HG02678 (cell line): Measurements from ENCODE around the gene NTM.
"Not testable (repeated sequence)": the region's sequence is repeated elsewhere in the genome, so short reads cannot be mapped to it uniquely, and the experiment has no call there.

Experiments
- ATAC-seq: cut with Tn5 transposase; IDR thresholded peaks from one replicate; pipeline ENCODE4 v1.9.1; 2021; ENCODE audit warnings: mild to moderate bottlenecking, moderate library complexity; ENCODE audit not compliant: unreplicated experiment

Gene NTM

GRCh38 chr11:131370090-131370751 lies at the start of gene NTM:
NTM (plus strand) TSS chr11:131370615.
- no peak for ATAC-seq

DNA sequence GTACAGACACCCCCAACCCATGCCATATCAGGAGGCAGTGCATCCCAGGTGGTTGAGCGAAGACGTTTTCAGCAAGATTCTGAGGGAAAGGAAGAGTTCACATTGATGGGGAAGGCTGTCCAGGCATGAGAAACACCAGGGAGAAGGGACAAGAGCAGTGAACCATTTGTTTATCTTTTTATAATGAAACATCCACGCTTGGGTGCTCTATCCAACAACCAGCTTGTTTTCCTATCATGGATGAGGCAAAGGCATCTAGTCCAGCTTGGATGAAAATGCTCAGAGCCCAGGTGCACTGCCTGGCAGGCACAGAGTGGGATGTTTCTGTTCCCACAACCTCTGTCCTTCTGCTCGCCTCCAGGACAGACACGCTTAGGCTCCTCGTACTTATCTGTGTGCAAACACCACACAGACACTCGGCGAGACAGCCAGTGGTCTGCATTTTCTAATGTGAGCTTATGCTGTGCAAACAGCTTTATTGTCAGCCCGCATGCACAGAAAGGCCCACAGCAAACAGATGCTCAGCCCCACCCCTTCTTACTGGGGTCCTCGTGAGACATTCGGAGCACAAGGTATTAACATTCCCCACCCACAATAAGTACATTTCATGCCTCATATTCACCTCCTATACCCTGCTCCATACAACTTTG lies 45.4 kb upstream of the NTM start:
- no peak for ATAC-seq

DNA sequence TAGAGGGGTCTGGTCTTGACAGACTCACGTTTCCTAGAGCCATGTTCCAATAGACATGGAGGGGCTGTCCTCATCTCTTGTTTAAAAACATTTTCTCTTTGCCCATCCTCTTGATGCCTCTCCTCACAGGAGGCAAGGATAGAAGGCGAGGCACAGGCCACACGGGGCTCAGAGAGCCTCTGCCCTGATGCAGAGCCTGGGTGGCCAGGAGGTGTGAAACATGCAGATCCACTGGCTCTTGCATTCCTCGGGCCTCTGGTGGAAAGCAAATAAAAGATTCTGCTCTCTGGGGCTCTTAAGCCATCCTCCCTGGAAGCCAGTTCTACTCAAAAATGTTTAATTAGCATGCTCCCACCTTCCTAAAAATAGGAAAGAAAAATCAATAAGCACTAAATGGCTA lies 43.6 kb upstream of the NTM start:
- ATAC-seq = no peak

- ATAC-seq = no peak
These were observed 43.0 kb upstream of the NTM start for GRCh38 chr11:131327421-131327820.

GRCh38 chr11:131328843-131329242 lies 41.6 kb upstream of the NTM start:
- ATAC-seq = no peak

DNA sequence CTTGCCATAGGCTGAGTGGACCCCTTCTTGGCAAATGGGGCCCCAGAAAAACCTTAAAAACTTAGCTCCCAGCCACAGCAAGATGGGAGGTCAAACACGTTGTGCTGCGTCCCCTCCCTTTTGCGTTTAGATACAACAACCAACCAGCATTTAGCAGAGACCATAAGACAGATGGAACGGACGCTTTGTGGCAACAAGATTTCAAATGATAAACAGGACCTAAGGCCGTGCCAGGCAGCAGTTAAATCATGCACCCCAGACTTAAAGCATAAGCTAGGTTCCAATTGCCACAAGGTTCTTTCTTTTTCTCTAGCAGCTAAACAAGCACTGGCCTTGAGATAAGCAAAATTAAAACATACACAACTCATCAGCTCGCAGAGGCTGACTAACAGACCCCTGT lies 39.4 kb upstream of the NTM start:
- no peak for ATAC-seq

DNA sequence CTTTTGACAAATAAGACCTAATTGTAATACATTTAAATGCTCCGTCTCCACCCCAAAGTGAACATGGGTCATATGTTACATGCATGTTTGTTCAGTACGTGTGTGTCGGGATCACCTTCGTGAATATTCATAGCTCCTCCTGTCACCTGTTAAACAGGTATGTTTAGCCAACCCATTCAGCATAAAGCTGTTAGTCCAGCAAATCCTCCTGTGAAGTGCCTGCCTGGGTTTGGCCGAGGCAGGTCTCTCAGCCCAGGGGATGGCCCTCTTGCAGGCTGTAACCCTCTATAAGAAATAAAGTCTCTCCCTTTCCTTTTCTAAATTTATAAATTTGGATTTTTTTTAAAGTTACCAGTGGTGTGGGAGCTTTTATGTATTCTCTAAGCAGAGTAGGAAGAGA lies 38.9 kb upstream of the NTM start:
- no peak for ATAC-seq

- ATAC-seq = no peak
These were observed 35.8 kb upstream of the NTM start for GRCh38 chr11:131334601-131335000.

DNA sequence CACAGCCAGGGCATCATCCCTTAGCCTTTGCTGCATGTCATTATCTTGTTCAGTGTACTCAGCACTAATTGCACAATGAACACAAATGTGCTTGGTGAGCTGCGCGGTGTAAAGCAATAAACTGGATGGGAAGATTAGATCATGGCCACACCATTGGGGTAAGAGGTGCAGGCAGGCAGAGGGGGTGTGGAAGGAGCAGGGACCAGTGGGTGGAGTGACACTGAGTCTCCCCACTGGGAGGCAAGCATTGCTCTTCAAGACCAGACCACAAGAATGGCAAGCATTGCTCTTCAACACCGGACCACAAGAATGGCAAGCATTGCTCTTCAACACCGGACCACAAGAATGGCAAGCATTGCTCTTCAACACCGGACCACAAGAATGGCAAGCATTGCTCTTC lies 28.5 kb upstream of the NTM start:
- not testable (repeated sequence) for ATAC-seq

DNA sequence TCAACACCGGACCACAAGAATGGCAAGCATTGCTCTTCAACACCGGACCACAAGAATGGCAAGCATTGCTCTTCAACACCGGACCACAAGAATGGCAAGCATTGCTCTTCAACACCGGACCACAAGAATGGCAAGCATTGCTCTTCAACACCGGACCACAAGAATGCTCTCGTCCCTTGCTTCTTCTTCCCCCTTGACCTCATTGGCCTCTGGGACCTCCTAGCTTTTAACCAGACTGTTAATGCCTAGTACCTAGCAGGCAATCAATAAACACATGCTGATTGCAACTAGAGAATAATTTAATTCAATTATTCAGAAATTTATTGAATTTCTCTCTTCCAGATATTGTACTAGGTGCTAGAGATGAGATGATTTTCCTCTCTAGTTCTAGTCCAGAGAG lies 28.0 kb upstream of the NTM start:
- not testable (repeated sequence) for ATAC-seq

DNA sequence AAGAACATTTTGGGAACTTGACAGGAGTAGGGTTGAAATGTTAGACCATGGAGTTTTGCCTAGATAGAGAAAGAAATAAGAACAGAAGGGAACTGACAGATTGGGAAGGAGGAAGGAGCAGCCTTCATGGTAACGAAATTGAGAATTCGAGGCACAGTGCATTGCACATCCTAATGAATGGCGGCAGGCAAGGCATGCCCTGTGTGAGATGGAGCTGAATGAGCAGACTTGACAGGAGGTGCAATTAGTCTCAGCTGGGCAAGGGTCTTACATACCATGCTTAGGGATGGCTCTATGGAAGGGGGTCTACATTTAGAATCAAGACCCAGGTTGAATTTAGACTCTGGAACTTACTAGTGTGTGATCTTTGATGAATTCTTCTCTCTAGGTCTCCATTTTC lies 25.0 kb upstream of the NTM start:
- no peak for ATAC-seq

DNA sequence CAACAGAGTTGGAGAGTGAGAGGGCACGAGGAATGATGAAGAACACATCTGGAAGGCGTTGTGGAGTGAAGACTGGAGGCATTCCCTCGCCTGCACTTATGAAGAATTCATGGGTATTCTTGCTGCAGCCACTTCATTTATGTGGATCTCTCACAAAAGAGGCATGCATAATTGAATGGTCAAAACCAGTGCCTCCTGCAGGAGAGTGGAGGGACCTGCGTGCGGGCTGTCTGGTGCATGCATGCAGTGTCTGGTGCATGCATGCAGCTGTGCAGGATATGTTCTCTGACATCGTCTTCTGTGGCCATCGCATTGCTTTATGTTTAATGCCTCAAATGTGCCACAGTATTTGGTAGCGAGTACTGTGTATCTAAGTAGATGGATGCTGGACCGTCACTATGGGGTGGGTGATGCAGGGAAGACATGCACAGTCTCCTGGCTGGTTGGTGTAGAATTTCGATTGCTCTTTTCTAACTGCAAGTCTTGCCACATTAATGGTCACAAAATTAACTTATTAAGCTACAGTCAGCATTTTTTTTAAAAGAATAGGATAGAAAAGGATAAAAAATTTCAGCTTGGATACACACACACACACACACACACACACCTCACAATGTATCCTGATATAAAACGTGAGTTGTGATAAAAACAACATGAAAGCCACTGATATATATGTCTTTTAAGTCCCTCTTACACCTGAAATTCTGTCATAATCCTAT lies 20.9 kb upstream of the NTM start:
- no peak for ATAC-seq

GRCh38 chr11:131350872-131351271 lies 19.5 kb upstream of the NTM start:
- ATAC-seq = no peak

- no peak for ATAC-seq
These were observed 18.6 kb upstream of the NTM start for GRCh38 chr11:131351848-131352247.

DNA sequence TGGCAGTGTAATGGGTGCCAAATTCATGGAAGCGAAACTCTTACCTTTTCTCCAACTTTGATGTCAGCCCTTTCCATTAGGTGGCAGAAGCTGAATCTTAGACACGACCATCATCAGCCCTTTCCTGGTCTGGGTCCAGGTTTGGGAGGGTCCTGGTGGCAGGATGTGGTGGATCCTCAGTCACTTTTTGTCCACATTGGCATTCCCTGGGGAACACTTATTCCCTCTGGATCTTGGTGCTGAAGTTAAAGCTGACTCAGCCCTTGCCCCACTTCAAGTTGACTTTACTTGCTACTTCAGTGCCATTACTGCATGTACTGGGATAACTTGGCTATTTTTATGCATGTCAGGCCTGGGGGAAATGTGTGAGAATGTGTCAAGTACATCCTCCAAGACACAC lies 16.6 kb upstream of the NTM start:
- ATAC-seq = no peak

DNA sequence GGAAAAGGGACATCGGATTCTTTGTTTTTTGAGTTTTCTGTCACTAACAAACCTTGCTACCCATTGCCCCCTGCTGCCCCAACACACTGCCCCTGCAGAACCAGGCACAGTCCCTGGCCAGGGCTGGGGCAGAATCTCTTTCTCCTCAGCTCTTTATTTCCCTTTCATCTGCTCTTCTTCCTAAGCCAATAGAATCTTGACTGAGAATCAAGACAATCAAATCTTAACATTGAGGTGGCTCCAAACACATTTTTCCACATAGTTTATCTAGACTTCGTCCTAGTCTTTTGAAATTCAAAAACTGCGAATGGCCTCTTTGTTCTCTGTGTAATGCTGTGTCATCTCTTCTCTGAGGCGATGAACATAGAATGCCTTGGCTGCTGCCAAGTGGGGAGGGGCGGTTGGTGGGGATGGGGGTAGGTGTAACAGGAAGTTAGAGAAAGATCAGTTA lies 16.1 kb upstream of the NTM start:
- no peak for ATAC-seq

DNA sequence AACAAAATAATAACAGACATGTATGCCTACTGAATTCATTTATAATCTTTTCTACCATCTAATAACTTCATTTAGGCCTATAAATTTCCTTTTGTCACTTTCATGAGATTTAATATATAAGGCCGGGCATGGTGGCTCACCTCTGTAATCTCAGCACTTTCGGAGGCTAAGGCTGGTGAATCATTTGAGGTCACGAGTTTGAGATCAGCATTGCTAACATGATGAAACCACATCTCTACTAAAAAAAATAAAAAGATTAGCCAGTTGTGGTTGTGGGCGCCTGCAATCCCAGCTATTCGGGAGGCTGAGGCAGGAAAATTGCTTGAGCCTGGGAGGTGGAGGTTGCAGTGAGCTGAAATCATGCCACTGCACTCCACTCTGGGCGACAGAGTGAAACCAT lies 14.2 kb upstream of the NTM start:
- no peak for ATAC-seq

- no peak for ATAC-seq
These were observed 5.0 kb upstream of the NTM start for GRCh38 chr11:131365329-131365930.

DNA sequence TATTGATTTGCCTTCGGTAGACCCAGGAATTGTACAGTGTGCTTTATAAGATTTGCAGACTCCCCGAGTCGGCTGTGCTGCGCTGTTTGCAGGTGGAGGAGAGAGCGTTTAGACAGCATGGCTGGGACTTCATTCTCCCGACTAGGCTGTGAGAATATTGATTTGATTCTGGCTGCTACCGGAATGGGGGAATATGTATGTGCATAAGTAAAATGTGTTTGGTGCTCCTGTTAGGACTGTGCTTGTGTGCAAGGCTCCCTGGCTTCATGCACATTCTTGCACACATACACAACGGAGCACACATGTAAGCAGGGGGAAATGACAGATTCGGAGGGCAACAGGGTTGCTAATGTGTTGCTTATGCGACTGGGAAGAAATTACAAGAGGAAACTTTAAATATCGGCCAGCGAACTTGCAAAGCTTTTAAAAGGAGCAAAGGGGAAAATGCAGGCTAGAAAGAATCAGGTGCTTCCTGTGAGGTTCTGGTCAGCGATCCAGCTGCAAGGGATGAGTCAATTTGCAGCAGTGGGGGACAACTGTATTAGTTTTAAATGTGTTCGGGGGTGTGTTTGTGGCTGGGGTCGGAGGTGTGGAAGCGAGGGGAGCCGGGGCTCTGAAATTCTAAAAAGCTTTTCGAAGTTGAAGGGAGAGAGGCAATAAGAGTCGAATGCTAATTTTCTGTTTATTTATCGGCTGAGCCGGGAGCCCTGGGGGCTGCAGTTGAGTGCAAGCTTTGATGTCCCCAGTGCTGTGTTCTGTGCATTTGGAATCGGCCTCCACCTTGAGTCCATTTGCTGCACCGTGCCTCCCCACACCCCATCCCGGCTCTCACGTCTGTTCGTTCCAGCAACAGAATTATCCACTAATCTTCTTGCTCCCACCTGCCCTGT lies 731 bp downstream of the NTM start:
- no peak for ATAC-seq

GRCh38 chr11:131371791-131372104 lies 1.3 kb downstream of the NTM start:
- ATAC-seq = no peak
